HCT116 (cell line): Measurements from ENCODE around the gene RASA4. TPM values are rescaled to one million over a fixed set of nuclear protein-coding genes. Genes with fewer than 3 reads are reported as not detected.
"Not testable (repeated sequence)": the region's sequence is repeated elsewhere in the genome, so short reads cannot be mapped to it uniquely, and the experiment has no call there.

ENCODE experiments used
- ATAC-seq: fragments of 200-7000 bp; cut with Tn5 transposase; 2 replicates; pipeline ENCODE4 v1.9.1; 2020; ENCODE audit warnings: mild to moderate bottlenecking, moderate library complexity
- BruUV-seq: library from RNA; stranded (reverse); fragments of 400-500 nt; replicated peaks from 2 replicates; lab custom pipeline; 2021; lab: Mats Ljungman, UMichigan
- CTCF ChIA-PET: fragments of 300-600 bp; sonication (Branson Sonifier 250); formaldehyde crosslinking; loops from one replicate; lab custom pipeline; 2021; ENCODE audit warnings: antibody characterized with exemption; lab: Charles Lee
- POLR2A ChIA-PET: fragments of 300-600, 350-600 bp; sonication (Branson Sonifier 250); formaldehyde crosslinking; loops from one replicate; lab custom pipeline; 2021; ENCODE audit warnings: antibody characterized with exemption; lab: Charles Lee
- RAD21 ChIA-PET, 2 experiments: fragments of 300-600 bp; sonication (Branson Sonifier 250); formaldehyde crosslinking; loops; one replicate each; lab custom pipeline; 2023; ENCODE audit warnings: low total read pairs in 2 of 2; ENCODE audit not compliant: uncharacterized antibody in 2 of 2, unreplicated experiment in 2 of 2, low non-redundant PET in 1 of 2; lab: Charles Lee
- DNase-seq: peaks from one replicate; pipeline ENCODE4 v3.0.0-alpha.2; 2010; ENCODE audit warnings: low read depth, low spot score
- H2AFZ ChIP-seq: fragments of 200-600 bp; shearing (Covaris generic), sonication (generic); 2 replicates; pipeline ENCODE4 v1.6.1; 2017; ENCODE audit warnings: low read depth, mixed run types, mixed read lengths, antibody characterized with exemption, low read length; ENCODE audit not compliant: poor library complexity, severe bottlenecking
- H3K27ac ChIP-seq: 2 replicates; pipeline ENCODE4 v1.5.1; 2012; ENCODE audit warnings: low read depth, low read length
- H3K27me3 ChIP-seq: fragments of 200-600 bp; sonication (generic); 2 replicates; pipeline ENCODE4 v1.6.1; 2016; ENCODE audit warnings: mixed run types, low read length, mixed read lengths; ENCODE audit not compliant: insufficient read depth
- H3K36me3 ChIP-seq, 2 experiments: fragments of 200-500 bp in 1 of 2; fragments of 200-600 bp in 1 of 2; sonication (Bioruptor generic) in 1 of 2; sonication (generic) in 1 of 2; 2 replicates each; pipeline versions ENCODE4 v1.5.1 to v1.6.1; 2014 to 2016; ENCODE audit warnings: low read length in 2 of 2, inconsistent platforms in 1 of 2, mixed read lengths in 1 of 2, mixed run types in 1 of 2; ENCODE audit not compliant: insufficient read depth in 2 of 2, control insufficient read depth in 1 of 2
- H3K4me1 ChIP-seq, 2 experiments: fragments of 200-600 bp in 1 of 2; sonication (generic) in 1 of 2; 2 replicates each; pipeline versions ENCODE4 v1.5.1 to v1.6.1; 2012 to 2017; ENCODE audit warnings: low read length in 2 of 2, inconsistent platforms in 1 of 2, mild to moderate bottlenecking in 1 of 2, mixed read lengths in 1 of 2, mixed run types in 1 of 2, moderate library complexity in 1 of 2; ENCODE audit not compliant: insufficient read depth in 2 of 2, control insufficient read depth in 1 of 2
- H3K4me2 ChIP-seq: fragments of 200-600 bp; sonication (generic); 2 replicates; pipeline ENCODE4 v1.6.1; 2017; ENCODE audit warnings: mixed run types, low read length, mixed read lengths
- H3K4me3 ChIP-seq, 2 experiments: fragments of 200-600 bp in 1 of 2; sonication (generic) in 1 of 2; replicated peaks in 1 of 2; 2 replicates each; pipeline ENCODE4 v1.5.1; 2011 to 2016; ENCODE audit warnings: low read length in 2 of 2, control low read depth in 1 of 2, low read depth in 1 of 2, mild to moderate bottlenecking in 1 of 2, mixed read lengths in 1 of 2, mixed run types in 1 of 2
- H3K79me2 ChIP-seq: fragments of 200-600 bp; sonication (generic); 2 replicates; pipeline ENCODE4 v1.6.1; 2017; ENCODE audit warnings: mild to moderate bottlenecking, mixed run types, low read length, moderate library complexity, mixed read lengths; ENCODE audit not compliant: insufficient read depth
- H3K9ac ChIP-seq: fragments of 200-600 bp; sonication (generic); 2 replicates; pipeline ENCODE4 v1.6.1; 2016; ENCODE audit warnings: low read length, mixed read lengths
- H3K9me2 ChIP-seq: fragments of 200-600 bp; sonication (generic), shearing (Covaris generic); 2 replicates; pipeline ENCODE4 v1.6.1; 2017; ENCODE audit warnings: mixed run types, mild to moderate bottlenecking, moderate library complexity; ENCODE audit not compliant: insufficient read depth
- H3K9me3 ChIP-seq, 2 experiments: fragments of 200-500 bp in 1 of 2; fragments of 200-600 bp in 1 of 2; sonication (Bioruptor generic) in 1 of 2; sonication (generic) in 1 of 2; 2 replicates each; pipeline ENCODE4 v1.6.1; 2014 to 2017; ENCODE audit warnings: low read length in 2 of 2, mixed read lengths in 2 of 2, inconsistent platforms in 1 of 2, low read depth in 1 of 2, mild to moderate bottlenecking in 1 of 2, mixed run types in 1 of 2, moderate library complexity in 1 of 2; ENCODE audit not compliant: control insufficient read depth in 1 of 2, insufficient read depth in 1 of 2
- H4K20me1 ChIP-seq: fragments of 200-600 bp; sonication (generic), shearing (Covaris generic); 2 replicates; pipeline ENCODE4 v1.6.1; 2017; ENCODE audit warnings: mixed run types, mild to moderate bottlenecking, moderate library complexity; ENCODE audit not compliant: insufficient read depth
- intact Hi-C: fragments of 100-400 bp; cut with micrococcal nuclease; formaldehyde crosslinking; loops from 2 replicates; pipeline ENCODE4 v1.10.0; 2022
- total RNA-seq: library from RNA; stranded (reverse); gene quantifications from one replicate; pipeline ENCODE4 v1.2.1, GENCODE V29; 2021; ENCODE audit not compliant: unreplicated experiment

Gene RASA4
- total RNA-seq, 1 experiment from 2014 or later = 18.3 TPM

GRCh38 chr7:102613575-102614345 lies 2.8 kb downstream of the RASA4 start:
- H3K4me3 ChIP-seq, H3K27ac ChIP-seq, H3K9me3 ChIP-seq, H3K79me2 ChIP-seq, H3K4me2 ChIP-seq, H3K27me3 ChIP-seq, H3K9me2 ChIP-seq, POLR2A ChIA-PET, H3K36me3 ChIP-seq, H3K9ac ChIP-seq, DNase-seq, H3K4me1 ChIP-seq, RAD21 ChIA-PET, H2AFZ ChIP-seq, intact Hi-C loops, ATAC-seq, BruUV-seq, CTCF ChIA-PET, H4K20me1 ChIP-seq: not testable (repeated sequence)

GRCh38 chr7:102611675-102612325 lies 4.8 kb downstream of the RASA4 start:
- H3K9me3 ChIP-seq, BruUV-seq, DNase-seq, intact Hi-C loops, RAD21 ChIA-PET, H3K4me3 ChIP-seq, H3K27me3 ChIP-seq, H3K4me1 ChIP-seq, H2AFZ ChIP-seq, H3K27ac ChIP-seq, H3K9me2 ChIP-seq, H3K79me2 ChIP-seq, H3K9ac ChIP-seq, H3K36me3 ChIP-seq, ATAC-seq, CTCF ChIA-PET, POLR2A ChIA-PET, H3K4me2 ChIP-seq, H4K20me1 ChIP-seq: not testable (repeated sequence)

- ATAC-seq = peak; percentile 88
- H3K4me3 ChIP-seq, H3K27ac ChIP-seq, H3K4me2 ChIP-seq, H3K27me3 ChIP-seq, H3K9me3 ChIP-seq, H3K79me2 ChIP-seq, H2AFZ ChIP-seq, H3K9ac ChIP-seq, POLR2A ChIA-PET, DNase-seq, H3K9me2 ChIP-seq, BruUV-seq, CTCF ChIA-PET, H4K20me1 ChIP-seq, intact Hi-C loops, H3K36me3 ChIP-seq, RAD21 ChIA-PET, H3K4me1 ChIP-seq: not testable (repeated sequence)
Measured at GRCh38 chr7:102611013-102611674, 5.4 kb downstream of the RASA4 start.

- H3K4me3 ChIP-seq, H4K20me1 ChIP-seq, H2AFZ ChIP-seq, ATAC-seq, H3K27ac ChIP-seq, intact Hi-C loops, H3K4me2 ChIP-seq, RAD21 ChIA-PET, H3K27me3 ChIP-seq, DNase-seq, H3K4me1 ChIP-seq, H3K36me3 ChIP-seq, H3K9me2 ChIP-seq, H3K9ac ChIP-seq, H3K9me3 ChIP-seq, POLR2A ChIA-PET, H3K79me2 ChIP-seq, CTCF ChIA-PET: not testable (repeated sequence)
- BruUV-seq = TSS peak; percentile 32
Measured at GRCh38 chr7:102610441-102610840, 6.1 kb downstream of the RASA4 start.
